DOHH2 (cell line): ENCODE results near the gene CPLX1.

Experiments
- H3F3A ChIP-seq: fragments of 200-600 bp; sonication (generic), shearing (Covaris generic); 2 replicates; pipeline ENCODE4 v1.6.0; 2016; ENCODE audit warnings: antibody characterized with exemption, mild to moderate bottlenecking; ENCODE audit not compliant: control insufficient read depth, insufficient read depth
- H3K27ac ChIP-seq: fragments of 200-600 bp; sonication (generic); 2 replicates; pipeline ENCODE4 v1.5.1; 2014; ENCODE audit warnings: low read depth, mild to moderate bottlenecking, low read length, moderate library complexity
- H3K27me3 ChIP-seq: fragments of 200-600 bp; sonication (generic); 2 replicates; pipeline ENCODE4 v1.6.1; 2014; ENCODE audit warnings: mild to moderate bottlenecking, low read length, mixed read lengths; ENCODE audit not compliant: control insufficient read depth
- H3K36me3 ChIP-seq: fragments of 200-600 bp; sonication (generic); 2 replicates; pipeline ENCODE4 v1.6.1; 2014; ENCODE audit warnings: mild to moderate bottlenecking, low read length, moderate library complexity, mixed read lengths; ENCODE audit not compliant: control insufficient read depth
- H3K4me1 ChIP-seq: fragments of 200-600 bp; sonication (generic); 2 replicates; pipeline ENCODE4 v1.6.1; 2014; ENCODE audit warnings: mild to moderate bottlenecking, low read length, mixed read lengths; ENCODE audit not compliant: control insufficient read depth
- H3K4me2 ChIP-seq: fragments of 200-600 bp; sonication (generic); 2 replicates; pipeline ENCODE4 v1.6.0; 2014; ENCODE audit warnings: mild to moderate bottlenecking, low read length, moderate library complexity
- H3K4me3 ChIP-seq: fragments of 200-600 bp; sonication (generic); 2 replicates; pipeline ENCODE4 v1.5.1; 2014; ENCODE audit warnings: mild to moderate bottlenecking, low read length, mixed read lengths
- H3K79me2 ChIP-seq: fragments of 200-600 bp; sonication (generic); 2 replicates; pipeline ENCODE4 v1.6.1; 2014; ENCODE audit warnings: mild to moderate bottlenecking, low read length, mixed read lengths; ENCODE audit not compliant: control insufficient read depth
- H3K9me2 ChIP-seq: fragments of 200-600 bp; sonication (generic); replicated peaks from 2 replicates; pipeline ENCODE4 v1.6.1; 2014; ENCODE audit warnings: mild to moderate bottlenecking, low read length, mixed read lengths; ENCODE audit not compliant: control insufficient read depth
- H3K9me3 ChIP-seq: fragments of 200-600 bp; sonication (generic); 2 replicates; pipeline ENCODE4 v1.6.1; 2014; ENCODE audit warnings: antibody characterized with exemption, low read length, mixed read lengths; ENCODE audit not compliant: control insufficient read depth, insufficient read depth
- H4K20me1 ChIP-seq: fragments of 200-600 bp; sonication (generic); 2 replicates; pipeline ENCODE4 v1.6.0; 2014; ENCODE audit warnings: low read depth, mild to moderate bottlenecking, antibody characterized with exemption, low read length, moderate library complexity; ENCODE audit not compliant: control insufficient read depth, insufficient read depth
- EZH2phosphoT487 ChIP-seq: fragments of 200-600 bp; sonication (generic); IDR thresholded peaks from 2 replicates; pipeline ENCODE4 v1.6.1; 2017; ENCODE audit warnings: borderline replicate concordance, mild to moderate bottlenecking, antibody characterized with exemption, low read length, moderate library complexity, mixed read lengths
- TF ChIP-seq, protein P1 (sequence below): fragments of 200-600 bp; sonication (generic); IDR thresholded peaks from one replicate; pipeline ENCODE4 v1.5.1; 2014; ENCODE audit warnings: antibody characterized with exemption, mild to moderate bottlenecking, low read depth, low read length; ENCODE audit not compliant: poor library complexity, severe bottlenecking

CPLX1 gene

GRCh38 chr4:857461-857860 is 31.5 kb upstream of the CPLX1 start:
- Histone ChIP-seq H3K9me3 (peaks cover 36% of the 10 kb centered on the region), H4K20me1 (no peaks in the 10 kb centered on the region), H3K9me2 (no peaks in the 10 kb centered on the region), H3K4me2 (no peak overlapping the region), H3K79me2 (no peaks in the 10 kb centered on the region), H3F3A (peaks cover 13% of the 10 kb centered on the region), H3K27me3 (no peaks in the 10 kb centered on the region), H3K27ac (no peak overlapping the region), H3K4me3 (no peak overlapping the region), H3K4me1 (no peaks in the 10 kb centered on the region), H3K36me3 (peaks cover 48% of the 10 kb centered on the region)
- TF ChIP-seq, protein P1, sequence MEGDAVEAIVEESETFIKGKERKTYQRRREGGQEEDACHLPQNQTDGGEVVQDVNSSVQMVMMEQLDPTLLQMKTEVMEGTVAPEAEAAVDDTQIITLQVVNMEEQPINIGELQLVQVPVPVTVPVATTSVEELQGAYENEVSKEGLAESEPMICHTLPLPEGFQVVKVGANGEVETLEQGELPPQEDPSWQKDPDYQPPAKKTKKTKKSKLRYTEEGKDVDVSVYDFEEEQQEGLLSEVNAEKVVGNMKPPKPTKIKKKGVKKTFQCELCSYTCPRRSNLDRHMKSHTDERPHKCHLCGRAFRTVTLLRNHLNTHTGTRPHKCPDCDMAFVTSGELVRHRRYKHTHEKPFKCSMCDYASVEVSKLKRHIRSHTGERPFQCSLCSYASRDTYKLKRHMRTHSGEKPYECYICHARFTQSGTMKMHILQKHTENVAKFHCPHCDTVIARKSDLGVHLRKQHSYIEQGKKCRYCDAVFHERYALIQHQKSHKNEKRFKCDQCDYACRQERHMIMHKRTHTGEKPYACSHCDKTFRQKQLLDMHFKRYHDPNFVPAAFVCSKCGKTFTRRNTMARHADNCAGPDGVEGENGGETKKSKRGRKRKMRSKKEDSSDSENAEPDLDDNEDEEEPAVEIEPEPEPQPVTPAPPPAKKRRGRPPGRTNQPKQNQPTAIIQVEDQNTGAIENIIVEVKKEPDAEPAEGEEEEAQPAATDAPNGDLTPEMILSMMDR = no peak
- no peak for TF ChIP-seq EZH2phosphoT487

DNA sequence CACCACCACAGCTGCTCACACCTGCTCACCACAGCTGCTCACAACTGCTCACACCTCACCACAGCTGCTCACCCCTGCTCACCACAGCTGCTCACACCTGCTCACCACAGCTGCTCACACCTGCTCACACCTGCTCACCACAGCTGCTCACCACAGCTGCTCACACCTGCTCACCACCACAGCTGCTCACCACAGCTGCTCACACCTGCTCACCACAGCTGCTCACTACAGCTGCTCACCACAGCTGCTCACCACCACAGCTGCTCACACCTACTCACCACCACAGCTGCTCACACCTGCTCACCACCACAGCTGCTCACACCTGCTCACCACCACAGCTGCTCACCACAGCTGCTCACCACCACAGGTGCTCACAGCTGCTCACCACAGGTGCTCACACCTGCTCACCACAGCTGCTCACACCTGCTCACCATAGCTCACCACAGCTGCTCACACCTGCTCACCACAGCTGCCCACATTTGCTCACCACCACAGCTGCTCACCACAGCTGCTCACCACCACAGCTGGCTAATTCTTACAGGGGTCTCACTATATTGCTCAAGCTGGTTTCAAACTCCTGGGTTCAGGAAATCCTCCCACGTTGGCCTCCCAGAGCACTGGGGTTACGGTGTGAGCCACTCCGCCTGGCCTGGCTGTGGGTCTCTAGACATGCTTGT is 30.4 kb upstream of the CPLX1 start:
- H3K4me1 ChIP-seq = no peaks in the 10 kb centered on the region
- peak overlapping the region; percentile 24; the same call in 1 of the 2 replicates for H3K27ac ChIP-seq
- no peaks in the 10 kb centered on the region for H3K27me3 ChIP-seq
- peaks cover 43% of the 10 kb centered on the region for H3K36me3 ChIP-seq
- H3K4me3 ChIP-seq = no peak overlapping the region
- H3F3A ChIP-seq = peaks cover 13% of the 10 kb centered on the region
- H4K20me1 ChIP-seq = no peaks in the 10 kb centered on the region
- no peaks in the 10 kb centered on the region for H3K79me2 ChIP-seq
- no peak for TF ChIP-seq EZH2phosphoT487
- TF ChIP-seq, protein P1 = no peak
- no peak overlapping the region for H3K4me2 ChIP-seq
- H3K9me3 ChIP-seq = peaks cover 36% of the 10 kb centered on the region
- no peaks in the 10 kb centered on the region for H3K9me2 ChIP-seq

- peaks cover 38% of the 10 kb centered on the region for H3K36me3 ChIP-seq
- TF ChIP-seq EZH2phosphoT487 = no peak
- TF ChIP-seq, protein P1 = no peak
- no peaks in the 10 kb centered on the region for H3K9me2 ChIP-seq
- 0 out of 2 replicates have a peak overlapping the region, but pooled peaks have one; percentile 24 for H3K27ac ChIP-seq
- H3K27me3 ChIP-seq = no peaks in the 10 kb centered on the region
- H4K20me1 ChIP-seq = no peaks in the 10 kb centered on the region
- no peaks in the 10 kb centered on the region for H3K79me2 ChIP-seq
- no peaks in the 10 kb centered on the region for H3K4me1 ChIP-seq
- H3K4me2 ChIP-seq = no peak overlapping the region
- peaks cover 36% of the 10 kb centered on the region for H3K9me3 ChIP-seq
- no peak overlapping the region for H3K4me3 ChIP-seq
- H3F3A ChIP-seq = peaks cover 13% of the 10 kb centered on the region
These were observed 29.9 kb upstream of the CPLX1 start for GRCh38 chr4:855880-856224.
